H54 (cell line): ENCODE measurements around the gene UNKL.

Source experiments
- DNase-seq: peaks from one replicate; pipeline ENCODE4 v3.0.0; 2011; ENCODE audit warnings: low spot score, mixed read lengths; ENCODE audit not compliant: insufficient read length
- FAIRE-seq: peaks from 3 replicates; lab custom pipeline; 2011; peaks lifted over from hg19 to GRCh38; lab: Jason Lieb, UNC
- POLR2A ChIP-seq: IDR thresholded peaks from 2 replicates; pipeline ENCODE4 v1.6.1; 2011; ENCODE audit warnings: low read depth, mild to moderate bottlenecking, low read length

UNKL gene

DNA sequence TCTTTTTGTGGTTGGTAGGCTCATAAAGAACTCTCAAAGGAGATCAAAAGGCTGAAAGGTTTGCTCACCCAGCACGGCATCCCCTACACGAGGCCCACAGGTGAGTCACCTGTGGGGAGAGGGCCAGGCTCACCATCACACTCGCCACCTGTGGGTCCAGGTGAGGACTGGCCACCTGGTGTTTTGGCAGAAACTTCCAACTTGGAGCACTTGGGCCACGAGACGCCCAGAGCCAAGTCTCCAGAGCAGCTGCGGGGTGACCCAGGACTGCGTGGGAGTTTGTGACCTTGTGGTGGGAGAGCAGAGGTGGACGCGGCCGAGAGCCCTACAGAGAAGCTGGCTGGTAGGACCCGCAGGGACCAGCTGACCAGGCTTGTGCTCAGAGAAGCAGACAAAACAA is 51.7 kb downstream of the UNKL start:
- no peak for TF ChIP-seq POLR2A
- FAIRE-seq, result no peak
- no peak for DNase-seq

DNA sequence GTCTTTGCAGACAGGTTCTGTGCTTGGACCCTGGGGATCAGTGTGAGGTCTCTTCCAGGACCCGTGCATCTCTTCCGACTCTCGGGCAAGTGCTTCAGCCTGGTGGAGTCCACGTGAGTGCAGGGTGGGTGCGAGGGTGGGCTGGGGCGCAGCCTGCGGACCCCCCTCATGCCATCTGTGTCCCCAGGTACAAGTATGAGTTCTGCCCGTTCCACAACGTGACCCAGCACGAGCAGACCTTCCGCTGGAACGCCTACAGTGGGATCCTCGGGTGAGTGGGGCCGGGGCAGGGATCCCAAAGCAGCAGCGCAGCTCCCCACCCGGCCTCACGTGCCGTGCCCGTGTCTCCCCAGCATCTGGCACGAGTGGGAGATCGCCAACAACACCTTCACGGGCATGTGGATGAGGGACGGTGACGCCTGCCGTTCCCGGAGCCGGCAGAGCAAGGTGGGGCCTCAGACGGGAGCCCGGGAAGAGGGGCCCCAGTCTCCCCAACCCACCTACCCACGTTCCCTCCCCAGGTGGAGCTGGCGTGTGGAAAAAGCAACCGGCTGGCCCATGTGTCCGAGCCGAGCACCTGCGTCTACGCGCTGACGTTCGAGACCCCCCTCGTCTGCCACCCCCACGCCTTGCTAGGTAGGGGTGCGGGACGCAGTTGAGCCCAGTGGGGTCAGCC is 52.7 kb downstream of the UNKL start:
- FAIRE-seq, result no peak
- no peak for TF ChIP-seq POLR2A

GRCh38 chr16:1357906-1358566 is 56.5 kb downstream of the UNKL start:
- FAIRE-seq, result no peak
- DNase-seq, result no peak
- no peak for TF ChIP-seq POLR2A

More for the DNA sequence above, 52.7 kb downstream of the UNKL start:
- DNase-seq, result no peak

- DNase-seq (no peak), FAIRE-seq (no peak)
- TF ChIP-seq POLR2A, result no peak
Measured at GRCh38 chr16:1356061-1356900, 58.2 kb downstream of the UNKL start.

- DNase-seq (no peak), FAIRE-seq (no peak)
- TF ChIP-seq POLR2A, result no peak
Measured at GRCh38 chr16:1355591-1355990, 58.9 kb downstream of the UNKL start.

- DNase-seq (no peak), FAIRE-seq (no peak)
- no peak for TF ChIP-seq POLR2A
Measured at GRCh38 chr16:1354815-1355540, 59.5 kb downstream of the UNKL start.

DNA sequence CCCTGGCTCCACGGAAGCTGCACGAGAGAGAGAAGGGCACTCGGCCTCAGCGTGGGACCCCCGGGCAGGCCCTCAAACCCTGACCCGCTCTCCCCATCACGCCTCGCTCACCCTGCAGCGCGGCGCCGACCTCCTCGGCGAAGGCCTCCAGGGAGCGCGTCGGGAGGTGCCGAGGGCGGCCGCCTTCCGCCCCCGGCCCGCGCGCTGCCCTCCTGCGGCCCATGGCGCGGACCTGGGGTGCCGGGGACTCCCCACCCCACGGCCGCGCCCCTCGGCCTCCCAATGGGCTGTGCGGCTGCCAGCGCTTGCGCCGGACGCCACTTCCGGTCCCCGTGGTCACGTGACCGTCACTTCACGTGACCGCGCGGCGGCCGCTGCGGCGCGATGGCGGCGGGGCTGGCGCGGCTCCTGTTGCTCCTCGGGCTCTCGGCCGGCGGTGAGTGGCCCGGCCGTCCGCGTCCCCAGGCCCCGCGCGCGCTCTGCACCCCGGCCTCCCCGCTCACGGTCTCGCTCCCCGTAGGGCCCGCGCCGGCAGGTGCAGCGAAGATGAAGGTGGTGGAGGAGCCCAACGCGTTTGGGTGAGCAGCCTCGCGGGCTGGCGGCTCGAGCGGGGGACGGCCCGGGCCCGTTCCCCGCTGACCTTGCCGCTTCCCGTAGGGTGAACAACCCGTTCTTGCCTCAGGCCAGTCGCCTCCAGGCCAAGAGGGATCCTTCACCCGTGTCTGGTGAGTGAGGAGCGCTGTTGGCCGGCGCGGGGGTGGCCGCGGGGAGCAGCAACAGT is 62.7 kb downstream of the UNKL start, which contains the start of the genes GNPTG and TSR3:
GNPTG (plus strand) TSS at position 350 of the 781 bp plus-strand sequence; CDS start at position 385, 35 bp downstream.
TSR3 (minus strand) TSS at position 297 of the 781 bp plus-strand sequence; CDS start at position 223, 74 bp downstream.
- FAIRE-seq, result no peak
- peak; percentile 97 for DNase-seq
- TF ChIP-seq POLR2A, result peak; percentile 72

DNA sequence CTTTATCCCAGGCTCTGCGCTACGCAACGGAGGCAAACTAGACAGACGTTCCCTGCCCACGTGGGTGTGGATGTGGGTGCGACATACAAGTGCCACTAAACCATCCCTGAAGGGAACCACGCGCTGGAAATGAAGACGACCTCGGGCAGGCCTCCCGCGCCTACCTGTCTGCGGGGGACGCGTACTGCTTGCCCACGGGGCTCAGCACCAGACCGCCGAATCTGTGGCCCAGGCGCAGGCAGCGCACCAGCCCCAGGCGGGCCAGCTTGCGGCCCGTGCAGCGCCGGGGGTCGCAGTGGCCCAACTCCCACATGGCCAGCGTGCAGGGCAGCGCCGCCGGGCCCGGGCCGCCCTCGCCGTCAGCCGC is 63.3 kb downstream of the UNKL start:
- TF ChIP-seq POLR2A, result no peak
- FAIRE-seq (no peak), DNase-seq (no peak)

DNA sequence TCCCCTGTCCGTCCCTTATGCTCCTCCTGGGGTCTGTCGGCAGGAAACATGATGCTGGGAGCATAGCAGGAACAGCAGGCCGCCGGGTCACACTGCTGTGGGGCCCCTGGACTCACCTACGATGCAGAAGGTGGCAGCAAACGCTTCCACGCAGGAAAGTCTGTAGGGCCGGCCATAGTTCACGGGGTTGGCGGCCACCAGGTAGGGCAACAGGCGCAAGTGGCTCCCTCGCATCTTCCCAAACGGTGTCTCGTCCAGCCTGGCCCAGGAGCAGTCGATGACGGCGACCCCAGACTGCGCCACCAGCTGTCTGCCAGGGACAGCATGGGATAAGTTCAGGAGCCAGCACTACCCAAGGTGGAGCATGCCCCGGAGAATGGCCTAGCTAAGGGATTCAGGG is 63.8 kb downstream of the UNKL start:
- no peak for TF ChIP-seq POLR2A
- DNase-seq, result no peak
- FAIRE-seq, result no peak

- TF ChIP-seq POLR2A, result no peak
- DNase-seq, result no peak
- FAIRE-seq, result no peak
Measured at GRCh38 chr16:1349951-1350350, 64.6 kb downstream of the UNKL start.

DNA sequence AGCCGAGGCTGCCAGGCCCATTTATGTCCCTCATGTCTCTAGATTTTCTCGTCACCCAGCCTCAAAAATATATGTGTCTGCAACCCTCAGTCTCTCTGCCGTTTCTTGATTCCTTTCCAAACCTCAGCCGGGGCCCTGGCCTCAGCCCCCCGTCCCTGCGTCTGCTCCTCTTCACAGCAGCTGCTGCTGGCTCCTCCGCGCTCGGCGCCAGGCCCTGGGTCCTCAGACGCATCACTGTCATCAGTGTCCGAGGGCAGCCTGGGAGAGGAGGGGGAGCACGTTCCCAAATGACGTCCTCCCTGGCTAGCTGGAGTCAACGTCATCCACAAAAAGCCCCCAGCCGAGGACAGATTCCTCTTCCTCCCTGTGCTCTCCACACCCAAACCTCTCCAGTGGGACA is 65.2 kb downstream of the UNKL start:
- FAIRE-seq (no peak), DNase-seq (no peak)
- TF ChIP-seq POLR2A, result no peak

GRCh38 chr16:1348926-1349325 is 65.6 kb downstream of the UNKL start:
- DNase-seq (no peak), FAIRE-seq (no peak)
- no peak for TF ChIP-seq POLR2A

DNA sequence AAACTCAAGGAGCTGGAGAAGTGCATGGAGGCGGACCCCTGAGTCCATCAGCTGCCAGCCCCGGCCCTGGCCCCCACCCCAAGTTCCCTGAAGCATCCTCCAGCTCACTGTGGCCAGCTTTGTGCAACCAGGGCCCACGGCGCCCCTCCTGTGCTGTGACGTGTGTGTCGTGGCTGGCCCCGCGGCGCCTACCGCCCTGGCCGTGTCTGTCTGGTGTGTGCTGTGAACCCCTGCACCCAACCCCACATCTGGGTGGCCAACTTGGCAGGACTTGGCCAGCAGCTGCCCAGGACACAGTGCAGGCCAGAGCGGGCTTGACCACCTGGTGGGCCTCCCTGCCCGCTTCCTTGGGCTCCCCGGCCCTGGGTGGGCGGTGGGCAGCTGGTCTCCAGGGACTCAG is 66.1 kb downstream of the UNKL start:
- no peak for DNase-seq
- FAIRE-seq, result no peak
- TF ChIP-seq POLR2A, result no peak
